ENCODE measurements around the gene PEX6. TPM values are rescaled to one million over a fixed set of nuclear protein-coding genes. Genes with fewer than 3 reads are reported as not detected.
"Not testable (repeated sequence)": the region's sequence is repeated elsewhere in the genome, so short reads cannot be mapped to it uniquely, and the experiment has no call there.

PEX6 gene
- total and polyA plus RNA-seq, 5 donors from 2014 or later, result 10.9 to 20.7 (median 18.2) TPM

- Mint-ChIP-seq H3K4me3 (peak overlapping the region in 1 of 4 donors; percentile 43), H3K27me3 (no peaks in the 10 kb centered on the region), H3K9me3 (no peaks in the 10 kb centered on the region), H3K36me3 (no peaks in the 10 kb centered on the region), H3K27ac (no peak overlapping the region), H3K4me1 (peaks cover 0 to 18% (median 10%) of the 10 kb centered on the region in 4 donors)
- peaks cover 14% of the 10 kb centered on the region for H3K4me1 ChIP-seq (ENCODE audit: control insufficient read depth, insufficient read depth, low read length, poor library complexity, severe bottlenecking)
- no peaks in the 10 kb centered on the region for H3K9me3 ChIP-seq (ENCODE audit: control insufficient read depth in 2 of 2, low read length in 2 of 2)
- H3K4me3 ChIP-seq (ENCODE audit: low read depth, low read length), result no peak overlapping the region
- H3K27me3 ChIP-seq (ENCODE audit: control insufficient read depth, insufficient read depth, low read length), result no peaks in the 10 kb centered on the region
- no peak overlapping the region for H3K27ac ChIP-seq (ENCODE audit: insufficient read depth, low read length, poor library complexity, severe bottlenecking)
- H3K36me3 ChIP-seq (ENCODE audit: control insufficient read depth, insufficient read depth, low read length), result peaks cover 7% of the 10 kb centered on the region
- ATAC-seq (ENCODE audit: low read depth in 2 of 2), result no peak
- DNase-seq, result no peak
These were observed 16.3 kb downstream of the PEX6 start for GRCh38 chr6:42962502-42963178.

- Mint-ChIP-seq H3K27ac (no peak overlapping the region), H3K4me3 (peak overlapping the region in 1 of 4 donors; percentile 43), H3K27me3 (no peaks in the 10 kb centered on the region), H3K4me1 (peaks cover 0 to 18% (median 10%) of the 10 kb centered on the region in 4 donors), H3K36me3 (no peaks in the 10 kb centered on the region), H3K9me3 (no peaks in the 10 kb centered on the region)
- Histone ChIP-seq H3K4me3 (ENCODE audit: low read depth, low read length) (no peak overlapping the region), H3K36me3 (ENCODE audit: control insufficient read depth, insufficient read depth, low read length) (peaks cover 7% of the 10 kb centered on the region), H3K27me3 (ENCODE audit: control insufficient read depth, insufficient read depth, low read length) (no peaks in the 10 kb centered on the region), H3K27ac (ENCODE audit: insufficient read depth, low read length, poor library complexity, severe bottlenecking) (no peak overlapping the region), H3K4me1 (ENCODE audit: control insufficient read depth, insufficient read depth, low read length, poor library complexity, severe bottlenecking) (peaks cover 14% of the 10 kb centered on the region), H3K9me3 (ENCODE audit: control insufficient read depth in 2 of 2, low read length in 2 of 2) (no peaks in the 10 kb centered on the region)
- DNase-seq, result no peak
- ATAC-seq (ENCODE audit: low read depth in 2 of 2), result no peak
These were observed 16.9 kb downstream of the PEX6 start for GRCh38 chr6:42962096-42962495.

- Mint-ChIP-seq H3K4me1 (peaks cover 0 to 18% (median 10%) of the 10 kb centered on the region in 4 donors), H3K27ac (peak overlapping the region in 2 of 3 donors; percentile 51 to 90), H3K36me3 (no peaks in the 10 kb centered on the region), H3K4me3 (peak overlapping the region in 2 of 4 donors; percentile 74 to 75), H3K27me3 (no peaks in the 10 kb centered on the region), H3K9me3 (no peaks in the 10 kb centered on the region)
- Histone ChIP-seq H3K4me3 (ENCODE audit: low read depth, low read length) (no peak overlapping the region), H3K27ac (ENCODE audit: insufficient read depth, low read length, poor library complexity, severe bottlenecking) (no peak overlapping the region), H3K36me3 (ENCODE audit: control insufficient read depth, insufficient read depth, low read length) (peaks cover 7% of the 10 kb centered on the region), H3K27me3 (ENCODE audit: control insufficient read depth, insufficient read depth, low read length) (no peaks in the 10 kb centered on the region), H3K9me3 (ENCODE audit: control insufficient read depth in 2 of 2, low read length in 2 of 2) (no peaks in the 10 kb centered on the region), H3K4me1 (ENCODE audit: control insufficient read depth, insufficient read depth, low read length, poor library complexity, severe bottlenecking) (peaks cover 14% of the 10 kb centered on the region)
- no peak for ATAC-seq (ENCODE audit: low read depth in 2 of 2)
- DNase-seq, result no peak
These were observed 17.9 kb downstream of the PEX6 start for GRCh38 chr6:42961020-42961470.

- no peaks in the 10 kb centered on the region for H3K27me3 ChIP-seq (ENCODE audit: control insufficient read depth, insufficient read depth, low read length)
- ATAC-seq (ENCODE audit: low read depth in 2 of 2) (peak; percentile 63 to 67), DNase-seq (peak; percentile 21 to 30 (median 26))
- no peaks in the 10 kb centered on the region for H3K9me3 ChIP-seq (ENCODE audit: control insufficient read depth in 2 of 2, low read length in 2 of 2)
- H3K27me3 Mint-ChIP-seq, result no peaks in the 10 kb centered on the region
- H3K36me3 ChIP-seq (ENCODE audit: control insufficient read depth, insufficient read depth, low read length), result peaks cover 4% of the 10 kb centered on the region
- H3K4me1 Mint-ChIP-seq, result peaks cover 0 to 18% (median 10%) of the 10 kb centered on the region in 4 donors
- no peaks in the 10 kb centered on the region for H3K36me3 Mint-ChIP-seq
- no peak within 1 kb of the TSS for H3K27ac ChIP-seq (ENCODE audit: insufficient read depth, low read length, poor library complexity, severe bottlenecking)
- peaks cover 14% of the 10 kb centered on the region for H3K4me1 ChIP-seq (ENCODE audit: control insufficient read depth, insufficient read depth, low read length, poor library complexity, severe bottlenecking)
- H3K9me3 Mint-ChIP-seq, result no peaks in the 10 kb centered on the region
- no peak within 1 kb of the TSS for H3K4me3 ChIP-seq (ENCODE audit: low read depth, low read length)
- H3K4me3 Mint-ChIP-seq, result peak within 1 kb of the TSS; percentile 14 to 88 (median 74)
- peak within 1 kb of the TSS in 2 of 3 donors; percentile 65 to 90 for H3K27ac Mint-ChIP-seq
These were observed 18.6 kb downstream of the PEX6 start, which contains the start of gene GNMT for GRCh38 chr6:42960243-42961019. Gene GNMT (plus strand): TSS chr6:42960754. CDS start chr6:42960768, 14 bp downstream.

- Mint-ChIP-seq H3K27ac (peak overlapping the region in 1 of 3 donors; percentile 65), H3K36me3 (no peaks in the 10 kb centered on the region), H3K27me3 (no peaks in the 10 kb centered on the region), H3K4me1 (peaks cover 0 to 18% (median 10%) of the 10 kb centered on the region in 4 donors), H3K9me3 (no peaks in the 10 kb centered on the region), H3K4me3 (peak overlapping the region; percentile 14 to 75 (median 68))
- DNase-seq (no peak), ATAC-seq (ENCODE audit: low read depth in 2 of 2) (no peak)
- Histone ChIP-seq H3K4me1 (ENCODE audit: control insufficient read depth, insufficient read depth, low read length, poor library complexity, severe bottlenecking) (peaks cover 14% of the 10 kb centered on the region), H3K9me3 (ENCODE audit: control insufficient read depth in 2 of 2, low read length in 2 of 2) (no peaks in the 10 kb centered on the region), H3K27ac (ENCODE audit: insufficient read depth, low read length, poor library complexity, severe bottlenecking) (no peak overlapping the region), H3K27me3 (ENCODE audit: control insufficient read depth, insufficient read depth, low read length) (no peaks in the 10 kb centered on the region), H3K4me3 (ENCODE audit: low read depth, low read length) (no peak overlapping the region), H3K36me3 (ENCODE audit: control insufficient read depth, insufficient read depth, low read length) (peaks cover 2% of the 10 kb centered on the region)
These were observed 19.1 kb downstream of the PEX6 start for GRCh38 chr6:42959917-42960242.

- no peaks in the 10 kb centered on the region for H3K27me3 ChIP-seq (ENCODE audit: control insufficient read depth, insufficient read depth, low read length)
- H3K4me1 Mint-ChIP-seq, result peaks cover 0 to 18% (median 9%) of the 10 kb centered on the region in 4 donors
- H3K4me3 ChIP-seq (ENCODE audit: low read depth, low read length), result no peak overlapping the region
- peak overlapping the region in 1 of 4 donors; percentile 21 for H3K4me3 Mint-ChIP-seq
- peak in 1 of 3 donors; percentile 20 for DNase-seq
- no peak overlapping the region for H3K27ac ChIP-seq (ENCODE audit: insufficient read depth, low read length, poor library complexity, severe bottlenecking)
- H3K27me3 Mint-ChIP-seq, result no peaks in the 10 kb centered on the region
- H3K9me3 Mint-ChIP-seq, result no peaks in the 10 kb centered on the region
- no peaks in the 10 kb centered on the region for H3K9me3 ChIP-seq (ENCODE audit: control insufficient read depth in 2 of 2, low read length in 2 of 2)
- H3K36me3 Mint-ChIP-seq, result no peaks in the 10 kb centered on the region
- ATAC-seq (ENCODE audit: low read depth in 2 of 2), result no peak
- no peak overlapping the region for H3K27ac Mint-ChIP-seq
- H3K36me3 ChIP-seq (ENCODE audit: control insufficient read depth, insufficient read depth, low read length), result no peaks in the 10 kb centered on the region
- peaks cover 14% of the 10 kb centered on the region for H3K4me1 ChIP-seq (ENCODE audit: control insufficient read depth, insufficient read depth, low read length, poor library complexity, severe bottlenecking)
These were observed 20.9 kb downstream of the PEX6 start for GRCh38 chr6:42958125-42958524.

GRCh38 chr6:42954405-42954804, 24.6 kb downstream of the PEX6 start:
- H3K27ac Mint-ChIP-seq, result peak overlapping the region in 1 of 3 donors; percentile 71

More at GRCh38 chr6:42954405-42954804, 24.6 kb downstream of the PEX6 start:
- not testable (repeated sequence) for ATAC-seq (ENCODE audit: low read depth in 2 of 2); H3K27ac ChIP-seq (ENCODE audit: insufficient read depth, low read length, poor library complexity, severe bottlenecking); DNase-seq; H3K36me3 ChIP-seq (ENCODE audit: control insufficient read depth, insufficient read depth, low read length); H3K27me3 Mint-ChIP-seq; H3K4me3 ChIP-seq (ENCODE audit: low read depth, low read length); H3K9me3 Mint-ChIP-seq; H3K4me1 ChIP-seq (ENCODE audit: control insufficient read depth, insufficient read depth, low read length, poor library complexity, severe bottlenecking); H3K27me3 ChIP-seq (ENCODE audit: control insufficient read depth, insufficient read depth, low read length); H3K4me3 Mint-ChIP-seq; H3K9me3 ChIP-seq (ENCODE audit: control insufficient read depth in 2 of 2, low read length in 2 of 2); H3K36me3 Mint-ChIP-seq; H3K4me1 Mint-ChIP-seq
